Spleen (tissue), 11 donors: Measurements from ENCODE around the gene SLC39A3. TPM values are rescaled to one million over a fixed set of nuclear protein-coding genes. Genes with fewer than 3 reads are reported as not detected.

ENCODE experiments used
- DNase-seq: peaks from one replicate; pipeline ENCODE4 v3.0.0-alpha.2; 2020
- H3K27ac ChIP-seq, 8 donors: fragments of 200-600 bp; sonication (generic) in 7 of 8; 1 replicate in 4 of 8; 2 replicates in 4 of 8; pipeline versions ENCODE4 v1.5.0 to v1.8.0; 2016 to 2021; ENCODE audit warnings: inconsistent platforms in 4 of 8, mild to moderate bottlenecking in 4 of 8, moderate library complexity in 1 of 8
- H3K27me3 ChIP-seq, 7 donors: fragments of 200-600 bp; sonication (generic) in 6 of 7; replicated peaks in 1 of 7; 1 replicate in 4 of 7; 2 replicates in 3 of 7; pipeline versions ENCODE4 v1.5.0 to v1.8.0; 2016 to 2021; ENCODE audit warnings: inconsistent platforms in 3 of 7, mild to moderate bottlenecking in 1 of 7
- H3K36me3 ChIP-seq, 6 donors: fragments of 200-600 bp; sonication (generic) in 5 of 6; 1 replicate in 4 of 6; 2 replicates in 2 of 6; pipeline versions ENCODE4 v1.5.0 to v1.8.0; 2016 to 2021; ENCODE audit warnings: inconsistent platforms in 2 of 6
- H3K4me1 ChIP-seq, 6 donors: fragments of 200-600 bp; sonication (generic) in 5 of 6; 1 replicate in 3 of 6; 2 replicates in 3 of 6; pipeline versions ENCODE4 v1.5.0 to v1.8.0; 2016 to 2021; ENCODE audit warnings: inconsistent platforms in 3 of 6
- H3K4me3 ChIP-seq, 8 donors: fragments of 200-600 bp; sonication (generic) in 7 of 8; 1 replicate in 4 of 8; 2 replicates in 4 of 8; pipeline versions ENCODE4 v1.5.0 to v1.8.0; 2016 to 2021; ENCODE audit warnings: inconsistent platforms in 4 of 8, mild to moderate bottlenecking in 4 of 8, moderate library complexity in 2 of 8
- H3K9me3 ChIP-seq, 8 donors: fragments of 200-600 bp; sonication (generic) in 7 of 8; 1 replicate in 4 of 8; 2 replicates in 4 of 8; pipeline versions ENCODE4 v1.5.0 to v1.8.0; 2016 to 2021; ENCODE audit warnings: inconsistent platforms in 4 of 8
- POLR2A ChIP-seq, 3 donors: fragments of 450-650 bp; IDR thresholded peaks; one replicate each; pipeline ENCODE4 v1.5.1; 2017; ENCODE audit warnings: antibody characterized with exemption in 3 of 3, mild to moderate bottlenecking in 1 of 3
- POLR2AphosphoS5 ChIP-seq, 3 donors: sonication (generic); formaldehyde crosslinking; IDR thresholded peaks; one replicate each; pipeline ENCODE4 v1.5.1; 2017; ENCODE audit warnings: antibody characterized with exemption in 3 of 3
- WGBS, 5 donors: extraction: QIAGEN DNeasy Blood & Tissue Kit in 3 of 5; methylation state at CpG; one replicate each; pipeline versions ENCODE4 v1.1.5 to v1.1.7; 2013 to 2018; 5-methylcytosine and 5-hydroxymethylcytosine counted together
- intact Hi-C: fragments of 100-400 bp; cut with DNase I; formaldehyde crosslinking; loops from one replicate; pipeline ENCODE4 v1.15.0; 2023; ENCODE audit warnings: low total_unique reads
- polyA plus RNA-seq, 3 donors: library from polyadenylated mRNA; stranded (reverse); fragments of 200-250 nt; gene quantifications; one replicate each; pipeline ENCODE4 v1.2.1, GENCODE V29; 2013
- total RNA-seq, 7 donors: library from RNA; depleted of rRNA in 3 of 7; stranded (reverse); fragments of >200 nt in 3 of 7; fragmentation: NEBNext Ultra II Directional in 4 of 7; extraction: Animal tissue kit (Norgen Biotek cat#: 25700) in 4 of 7; gene quantifications; one replicate each; pipeline versions ENCODE4 v1.1.0 to v1.2.1, GENCODE V29; 2016 to 2021
- TF ChIP-seq, protein P1 (sequence below), 11 experiments: fragments of 200-600 bp in 7 of 11; fragments of 450-650 bp in 4 of 11; sonication (generic) in 4 of 11; IDR thresholded peaks in 8 of 11; conservative IDR thresholded peaks in 3 of 11; 1 replicate in 7 of 11; 2 replicates in 4 of 11; pipeline versions ENCODE4 v1.4.0 to v1.8.0; 2016 to 2021; ENCODE audit warnings: antibody characterized with exemption in 11 of 11, inconsistent platforms in 4 of 11, mild to moderate bottlenecking in 1 of 11
- donor health status: healthy with polysubstance abuse.
- donor health status: DM: no; HTN: no; CAD: no; lungs with moderate emphysema.
- donor health status: DM: no; HTN: no; CAD: no.
- donor health status: Bipolar disorder and iron deficiency.
- donor health status: healthy.
- donor health status: DM: no; HTN: no; CAD: no.
- donor health status: DM: yes; HTN: yes; CAD: no.

SLC39A3 gene
- total and polyA plus RNA-seq, 10 donors = 19.1 to 42.6 (median 27.4) TPM

DNA sequence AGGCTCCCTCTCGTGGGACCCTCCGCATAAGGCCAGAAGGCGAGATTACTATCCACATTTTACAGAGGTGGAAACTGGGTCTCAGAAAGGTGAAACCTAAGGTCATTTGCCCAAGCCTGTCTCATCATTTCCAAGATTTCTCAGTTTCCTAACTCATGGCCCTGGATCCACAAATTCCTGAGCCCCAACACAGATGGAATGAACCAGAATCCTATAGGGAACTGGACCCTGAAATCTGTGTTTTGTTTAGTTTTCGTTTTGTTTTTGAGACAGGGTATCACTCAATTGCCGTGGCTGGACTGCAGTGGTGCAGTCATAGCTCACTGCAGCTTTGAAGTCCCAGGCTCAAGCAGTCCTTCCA lies 36.8 kb downstream of the SLC39A3 start:
- intact Hi-C loops = no loop called here
- H3K27me3 ChIP-seq = no peaks in the 10 kb centered on the region
- H3K4me3 ChIP-seq = peak overlapping the region in 4 of 8 donors; percentile 54 to 79 (median 62)
- no peak for TF ChIP-seq POLR2A (IDR thresholded peaks at IDR 0.05)
- no peak for TF ChIP-seq POLR2AphosphoS5 (IDR thresholded peaks at IDR 0.05)
- TF ChIP-seq, protein P1, sequence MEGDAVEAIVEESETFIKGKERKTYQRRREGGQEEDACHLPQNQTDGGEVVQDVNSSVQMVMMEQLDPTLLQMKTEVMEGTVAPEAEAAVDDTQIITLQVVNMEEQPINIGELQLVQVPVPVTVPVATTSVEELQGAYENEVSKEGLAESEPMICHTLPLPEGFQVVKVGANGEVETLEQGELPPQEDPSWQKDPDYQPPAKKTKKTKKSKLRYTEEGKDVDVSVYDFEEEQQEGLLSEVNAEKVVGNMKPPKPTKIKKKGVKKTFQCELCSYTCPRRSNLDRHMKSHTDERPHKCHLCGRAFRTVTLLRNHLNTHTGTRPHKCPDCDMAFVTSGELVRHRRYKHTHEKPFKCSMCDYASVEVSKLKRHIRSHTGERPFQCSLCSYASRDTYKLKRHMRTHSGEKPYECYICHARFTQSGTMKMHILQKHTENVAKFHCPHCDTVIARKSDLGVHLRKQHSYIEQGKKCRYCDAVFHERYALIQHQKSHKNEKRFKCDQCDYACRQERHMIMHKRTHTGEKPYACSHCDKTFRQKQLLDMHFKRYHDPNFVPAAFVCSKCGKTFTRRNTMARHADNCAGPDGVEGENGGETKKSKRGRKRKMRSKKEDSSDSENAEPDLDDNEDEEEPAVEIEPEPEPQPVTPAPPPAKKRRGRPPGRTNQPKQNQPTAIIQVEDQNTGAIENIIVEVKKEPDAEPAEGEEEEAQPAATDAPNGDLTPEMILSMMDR (IDR thresholded peaks at IDR 0.05 in 8 of 11, conservative IDR thresholded peaks at IDR 0.05 in 3 of 11) = no peak
- no peaks in the 10 kb centered on the region for H3K36me3 ChIP-seq
- peak overlapping the region in 5 of 8 donors; percentile 27 to 90 (median 83) for H3K27ac ChIP-seq
- DNase-seq = no peak
- peaks cover 0 to 55% (median 35%) of the 10 kb centered on the region in 6 donors for H3K4me1 ChIP-seq
- WGBS, 5 donors = 68 to 84% (median 83%) methylated on average over 5 of the region's 5 CpGs
- no peaks in the 10 kb centered on the region for H3K9me3 ChIP-seq

DNA sequence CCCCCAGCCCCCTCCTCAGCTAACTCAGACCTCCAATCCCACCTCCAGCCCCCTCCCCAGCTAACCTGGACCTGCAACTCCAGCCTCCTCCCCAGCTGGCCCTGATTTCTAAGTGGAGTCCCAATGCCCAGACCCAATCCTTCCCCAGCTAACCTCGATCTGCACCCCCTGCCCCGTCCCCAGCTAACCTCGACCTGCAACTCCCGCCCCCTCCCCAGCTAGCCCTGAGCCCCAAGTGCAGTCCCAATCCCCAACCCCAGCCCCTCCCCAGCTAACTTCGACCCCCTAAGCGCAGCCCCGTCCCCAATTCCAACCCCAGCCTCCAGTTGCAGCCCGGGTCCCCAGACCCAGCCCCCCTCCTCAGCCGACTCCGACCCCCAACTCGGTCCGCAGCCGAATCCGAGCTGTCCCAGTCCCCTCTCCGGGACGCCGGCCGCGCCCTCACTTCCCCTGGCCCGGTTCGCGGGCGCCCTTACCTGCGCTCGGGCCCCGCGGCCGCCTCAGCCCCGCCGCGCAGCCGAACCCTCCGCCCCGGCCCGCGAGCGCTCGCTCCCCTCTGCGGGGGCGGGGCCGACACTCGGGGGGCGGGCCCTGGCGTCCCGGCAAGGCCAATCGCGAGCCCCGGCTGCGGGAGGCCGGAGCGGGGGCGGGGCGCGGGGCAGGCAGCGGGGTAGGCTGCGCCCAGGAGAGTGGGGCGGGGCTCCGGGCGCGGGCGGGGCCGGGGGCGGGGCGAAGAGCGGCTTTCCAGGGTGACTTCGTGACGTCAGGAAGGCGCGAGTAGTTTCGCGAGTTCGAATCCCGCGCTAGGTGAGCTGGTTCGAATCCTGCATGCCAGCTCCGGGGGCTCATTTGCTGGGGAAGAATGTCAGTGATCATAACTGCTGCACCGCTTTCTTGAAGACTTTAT lies 37.4 kb downstream of the SLC39A3 start, which contains the start of gene GNG7:
Gene GNG7 (minus strand): TSS at position 525 of the 907 bp plus-strand sequence. CDS start 182,006 bp downstream, outside the sequence.
- H3K36me3 ChIP-seq = no peaks in the 10 kb centered on the region
- peak within 1 kb of the TSS; percentile 37 to 79 (median 47) for H3K4me3 ChIP-seq
- TF ChIP-seq, protein P1 (IDR thresholded peaks at IDR 0.05 in 8 of 11, conservative IDR thresholded peaks at IDR 0.05 in 3 of 11) = no peak
- peak in 1 of 3 donors; percentile 74 for TF ChIP-seq POLR2A (IDR thresholded peaks at IDR 0.05)
- TF ChIP-seq POLR2AphosphoS5 (IDR thresholded peaks at IDR 0.05) = peak; percentile 79 to 86 (median 86)
- peak within 1 kb of the TSS in 7 of 8 donors; percentile 54 to 90 (median 82) for H3K27ac ChIP-seq
- intact Hi-C loops = no loop called here
- no peaks in the 10 kb centered on the region for H3K27me3 ChIP-seq
- H3K4me1 ChIP-seq = peaks cover 0 to 61% (median 40%) of the 10 kb centered on the region in 6 donors
- no peaks in the 10 kb centered on the region for H3K9me3 ChIP-seq
- 2 to 5% (median 2%) methylated on average over 22 to 77 of the region's 77 CpGs for WGBS, 5 donors
- DNase-seq = peak; percentile 98

DNA sequence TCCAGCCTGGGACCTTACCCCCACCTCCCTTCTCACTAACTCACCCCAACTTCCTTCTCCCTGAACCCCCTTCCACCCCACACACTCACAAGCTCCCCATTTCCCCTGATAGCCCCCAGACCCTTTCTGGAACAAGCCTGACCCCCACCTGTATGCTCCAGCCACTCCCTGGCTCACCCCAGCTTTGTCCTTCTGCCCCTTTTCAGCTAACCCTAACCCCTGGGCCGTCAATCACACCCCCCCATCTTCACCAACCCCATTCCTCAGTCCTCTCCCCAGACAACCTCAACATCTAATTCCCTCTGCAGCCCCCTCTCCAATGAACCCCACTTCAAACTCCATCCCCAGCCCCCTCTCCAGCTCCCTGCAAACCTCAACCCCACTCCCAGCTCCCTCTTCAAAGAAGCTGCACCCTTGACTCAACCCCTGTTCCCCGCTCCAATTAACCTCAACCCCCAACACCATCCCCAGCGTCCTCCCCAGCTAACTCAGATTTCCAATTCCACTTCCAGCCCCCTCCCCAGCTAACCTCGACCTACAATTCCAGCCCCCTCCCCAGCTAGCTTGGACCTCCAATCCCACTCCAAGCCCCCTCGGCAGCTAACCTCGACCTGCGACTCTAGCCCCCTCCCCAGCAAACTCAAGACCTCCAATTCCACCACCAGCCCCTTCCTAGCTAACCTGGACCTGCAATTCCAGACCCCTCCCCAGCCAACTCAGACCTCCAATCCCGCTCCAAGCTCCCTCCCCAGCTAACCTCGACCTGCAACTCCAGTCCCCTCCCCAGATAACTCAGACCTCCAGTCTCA lies 38.3 kb downstream of the SLC39A3 start:
- intact Hi-C loops = no loop called here
- TF ChIP-seq, protein P1 (IDR thresholded peaks at IDR 0.05 in 8 of 11, conservative IDR thresholded peaks at IDR 0.05 in 3 of 11) = no peak
- no peak for TF ChIP-seq POLR2AphosphoS5 (IDR thresholded peaks at IDR 0.05)
- no peak for TF ChIP-seq POLR2A (IDR thresholded peaks at IDR 0.05)
- WGBS, 5 donors = 9 to 12% (median 10%) methylated on average over 9 of the region's 9 CpGs
- Histone ChIP-seq H3K27ac (peak overlapping the region in 6 of 8 donors; percentile 54 to 90 (median 82)), H3K27me3 (no peaks in the 10 kb centered on the region), H3K36me3 (no peaks in the 10 kb centered on the region), H3K9me3 (no peaks in the 10 kb centered on the region), H3K4me1 (peaks cover 0 to 70% (median 46%) of the 10 kb centered on the region in 6 donors), H3K4me3 (peak overlapping the region in 7 of 8 donors; percentile 39 to 79 (median 54))
- DNase-seq = no peak
